Effector memory CD8-positive, alpha-beta T cell (primary cell): ENCODE measurements around the gene PLEK.

Source experiments
- ATAC-seq: fragments of 150-1000 bp; cut with Tn5 transposase; replicated peaks from 2 replicates; pipeline ENCODE4 v1.10.0; 2021; ENCODE audit warnings: mild to moderate bottlenecking, moderate library complexity
- DNase-seq, 3 experiments: peaks; one replicate each; pipeline ENCODE4 v3.0.0; 2021
- H3K27ac Mint-ChIP-seq, 2 donors: one replicate each; pipeline ENCODE4 v1.8.0; 2022; ENCODE audit warnings: mild to moderate bottlenecking in 2 of 2, mixed read lengths in 2 of 2, moderate library complexity in 2 of 2
- H3K27me3 Mint-ChIP-seq, 2 donors: one replicate each; pipeline ENCODE4 v1.8.0; 2022; ENCODE audit warnings: mixed read lengths in 2 of 2
- H3K36me3 Mint-ChIP-seq: one replicate; pipeline ENCODE4 v1.8.0; 2022; ENCODE audit warnings: mild to moderate bottlenecking, moderate library complexity, mixed read lengths; ENCODE audit not compliant: insufficient read depth
- H3K4me1 Mint-ChIP-seq, 2 donors: one replicate each; pipeline ENCODE4 v1.8.0; 2022; ENCODE audit warnings: low read depth in 2 of 2, mixed read lengths in 2 of 2
- H3K4me3 Mint-ChIP-seq, 2 donors: one replicate each; pipeline ENCODE4 v1.8.0; 2022; ENCODE audit warnings: mild to moderate bottlenecking in 2 of 2, mixed read lengths in 2 of 2, moderate library complexity in 2 of 2
- H3K9me3 Mint-ChIP-seq, 2 donors: one replicate each; pipeline ENCODE4 v1.8.0; 2022; ENCODE audit warnings: mixed read lengths in 2 of 2
- total RNA-seq, 9 experiments: gene quantifications; one replicate each; lab custom pipeline; 2026; lab: John Stamatoyannopoulos, UW

Gene PLEK, protein sequence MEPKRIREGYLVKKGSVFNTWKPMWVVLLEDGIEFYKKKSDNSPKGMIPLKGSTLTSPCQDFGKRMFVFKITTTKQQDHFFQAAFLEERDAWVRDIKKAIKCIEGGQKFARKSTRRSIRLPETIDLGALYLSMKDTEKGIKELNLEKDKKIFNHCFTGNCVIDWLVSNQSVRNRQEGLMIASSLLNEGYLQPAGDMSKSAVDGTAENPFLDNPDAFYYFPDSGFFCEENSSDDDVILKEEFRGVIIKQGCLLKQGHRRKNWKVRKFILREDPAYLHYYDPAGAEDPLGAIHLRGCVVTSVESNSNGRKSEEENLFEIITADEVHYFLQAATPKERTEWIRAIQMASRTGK
- 5.6 to 281 (median 43.2) reads per million in 9 experiments for total RNA-seq

- Mint-ChIP-seq H3K36me3 (peaks cover 39% of the 10 kb centered on the region), H3K9me3 (no peaks in the 10 kb centered on the region), H3K27ac (peak within 1 kb of the TSS; percentile 99), H3K27me3 (no peaks in the 10 kb centered on the region), H3K4me3 (peak within 1 kb of the TSS; percentile 96 to 99), H3K4me1 (peaks cover 46 to 61% of the 10 kb centered on the region in 2 donors)
- ATAC-seq (peak; percentile 59), DNase-seq (peak in 2 of 3 experiments; percentile 31 to 37)
Observed at GRCh38 chr2:68365087-68365486, at the start of gene PLEK. PLEK (plus strand) TSS chr2:68365282; CDS start chr2:68365352, 70 bp downstream.

DNA sequence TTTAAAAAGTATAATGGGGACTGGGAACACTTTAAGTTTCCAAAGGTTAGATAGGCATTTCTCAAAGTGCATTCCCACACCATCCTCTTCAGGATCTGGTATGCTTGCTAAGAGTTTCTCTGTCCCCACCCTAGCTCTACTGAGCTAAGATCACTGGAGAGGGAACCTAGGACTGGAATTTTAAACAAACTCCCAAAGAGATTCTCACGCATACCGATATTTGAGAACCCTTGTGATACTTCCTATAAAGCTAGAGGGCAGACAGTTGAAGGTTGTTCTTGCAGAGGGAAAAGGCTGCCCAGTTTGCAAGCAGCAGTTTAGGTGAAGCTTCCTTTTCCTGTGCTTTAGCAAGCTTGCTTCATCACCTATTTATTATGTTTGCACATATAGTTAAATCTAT, 49.0 kb upstream of the PLEK start:
- Mint-ChIP-seq H3K4me3 (no peak overlapping the region), H3K4me1 (peaks cover 5 to 11% of the 10 kb centered on the region in 2 donors), H3K36me3 (peaks cover 3% of the 10 kb centered on the region), H3K27me3 (peaks cover 26 to 54% of the 10 kb centered on the region in 2 donors), H3K27ac (no peak overlapping the region), H3K9me3 (no peaks in the 10 kb centered on the region)
- no peak for ATAC-seq
- DNase-seq = no peak

- Mint-ChIP-seq H3K27me3 (peaks cover 16 to 49% of the 10 kb centered on the region in 2 donors), H3K9me3 (no peaks in the 10 kb centered on the region), H3K36me3 (peaks cover 3% of the 10 kb centered on the region), H3K4me1 (peaks cover 5 to 11% of the 10 kb centered on the region in 2 donors), H3K27ac (no peak overlapping the region), H3K4me3 (peak overlapping the region; percentile 80)
- ATAC-seq (no peak), DNase-seq (no peak)
Observed at GRCh38 chr2:68317971-68318913, 46.8 kb upstream of the PLEK start.

DNA sequence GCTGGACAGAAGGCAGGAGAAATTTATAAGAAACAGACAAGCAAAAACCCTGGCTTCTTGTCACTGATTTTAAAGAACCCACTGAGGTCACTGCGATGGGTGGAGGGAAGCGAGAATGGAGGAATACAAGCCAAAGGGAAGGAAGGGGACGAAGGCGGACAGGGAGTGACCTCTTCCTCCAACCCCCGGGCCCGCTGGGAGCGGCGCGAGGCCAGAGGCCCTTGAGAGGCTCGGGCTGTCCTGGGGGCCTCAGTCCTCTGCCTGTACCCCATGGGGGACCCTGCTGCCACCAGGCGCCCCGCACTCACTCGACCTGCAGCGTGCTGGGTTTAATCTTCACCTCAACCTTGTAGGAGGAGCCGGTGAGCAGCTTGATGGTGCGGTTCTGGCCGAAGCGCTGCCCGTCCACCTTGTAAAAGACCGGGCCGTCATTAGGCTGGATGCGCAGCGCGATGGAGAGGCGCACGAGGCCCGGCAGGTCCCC, 46.1 kb upstream of the PLEK start:
- H3K9me3 Mint-ChIP-seq = no peaks in the 10 kb centered on the region
- ATAC-seq (peak; percentile 29), DNase-seq (no peak)
- peaks cover 3% of the 10 kb centered on the region for H3K36me3 Mint-ChIP-seq
- H3K27ac Mint-ChIP-seq = no peak overlapping the region
- H3K4me3 Mint-ChIP-seq = peak overlapping the region; percentile 80
- H3K27me3 Mint-ChIP-seq = peaks cover 16 to 47% of the 10 kb centered on the region in 2 donors
- peaks cover 5 to 11% of the 10 kb centered on the region in 2 donors for H3K4me1 Mint-ChIP-seq

GRCh38 chr2:68319398-68320117, 45.5 kb upstream of the PLEK start, which contains the start of gene CNRIP1:
CNRIP1 (minus strand) TSS chr2:68319949; CDS start chr2:68319400, 549 bp downstream.
- DNase-seq = peak in 1 of 3 experiments; percentile 2
- no peak within 1 kb of the TSS for H3K27ac Mint-ChIP-seq
- peaks cover 16 to 47% of the 10 kb centered on the region in 2 donors for H3K27me3 Mint-ChIP-seq
- peak; percentile 51 for ATAC-seq
- H3K36me3 Mint-ChIP-seq = peaks cover 3% of the 10 kb centered on the region
- H3K9me3 Mint-ChIP-seq = no peaks in the 10 kb centered on the region
- peaks cover 5 to 11% of the 10 kb centered on the region in 2 donors for H3K4me1 Mint-ChIP-seq
- peak within 1 kb of the TSS; percentile 80 for H3K4me3 Mint-ChIP-seq

DNA sequence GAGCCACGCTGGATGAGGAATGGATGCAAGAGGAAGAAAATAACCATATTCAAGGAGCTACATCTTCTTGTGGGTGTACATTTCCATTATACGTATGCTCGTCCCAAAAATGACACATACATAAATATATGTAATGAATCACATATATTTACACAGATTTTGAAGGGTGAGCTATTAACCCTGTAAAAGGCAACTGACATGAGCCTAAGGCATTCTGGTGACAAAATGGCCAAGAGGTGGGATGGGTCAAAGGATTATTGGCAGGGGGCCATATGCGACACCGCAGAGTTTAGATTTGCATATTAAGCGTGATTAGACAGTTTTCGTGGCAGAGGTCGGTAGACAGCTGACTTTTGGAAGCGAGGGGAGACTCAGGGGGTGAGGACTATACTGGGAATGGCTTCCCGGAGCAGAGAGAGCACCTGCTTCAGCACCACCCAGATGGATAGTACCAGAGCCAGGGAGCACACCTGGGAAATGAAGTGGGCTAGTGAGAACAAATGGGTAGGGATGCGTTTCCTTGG, 44.9 kb upstream of the PLEK start:
- H3K4me1 Mint-ChIP-seq = peaks cover 5 to 11% of the 10 kb centered on the region in 2 donors
- H3K36me3 Mint-ChIP-seq = peaks cover 3% of the 10 kb centered on the region
- DNase-seq (no peak), ATAC-seq (no peak)
- no peaks in the 10 kb centered on the region for H3K9me3 Mint-ChIP-seq
- peak overlapping the region; percentile 80 for H3K4me3 Mint-ChIP-seq
- no peak overlapping the region for H3K27ac Mint-ChIP-seq
- H3K27me3 Mint-ChIP-seq = peaks cover 16 to 53% of the 10 kb centered on the region in 2 donors

DNA sequence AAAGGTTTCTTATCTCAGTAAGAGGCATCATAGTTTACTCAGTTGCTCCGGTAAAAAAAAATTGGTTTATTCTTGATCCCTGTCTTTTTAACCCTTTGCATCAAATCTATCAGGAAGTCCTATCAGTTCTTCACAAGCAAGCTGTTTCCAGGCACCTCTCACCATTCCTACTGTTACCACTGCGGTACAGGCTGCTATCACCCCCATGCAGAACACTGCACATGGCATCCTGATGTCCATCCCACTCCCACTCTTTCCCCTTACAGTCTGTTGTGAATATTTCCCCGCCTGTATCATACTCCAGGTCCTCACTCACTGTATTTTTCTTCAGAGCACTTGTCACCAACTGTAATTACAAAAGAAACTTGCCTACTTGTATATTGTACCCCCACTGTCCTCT, 40.0 kb upstream of the PLEK start:
- ATAC-seq = no peak
- Mint-ChIP-seq H3K27ac (no peak overlapping the region), H3K9me3 (no peaks in the 10 kb centered on the region), H3K27me3 (peaks cover 14 to 51% of the 10 kb centered on the region in 2 donors), H3K4me3 (no peak overlapping the region), H3K4me1 (peaks cover under 1% of the 10 kb centered on the region in 2 donors), H3K36me3 (no peaks in the 10 kb centered on the region)
- no peak for DNase-seq

GRCh38 chr2:68328901-68329300, 36.2 kb upstream of the PLEK start:
- no peak for DNase-seq
- ATAC-seq = no peak
- H3K27ac Mint-ChIP-seq = no peak overlapping the region
- H3K9me3 Mint-ChIP-seq = no peaks in the 10 kb centered on the region
- no peaks in the 10 kb centered on the region for H3K36me3 Mint-ChIP-seq
- no peak overlapping the region for H3K4me3 Mint-ChIP-seq
- no peaks in the 10 kb centered on the region for H3K4me1 Mint-ChIP-seq
- peaks cover 27 to 44% of the 10 kb centered on the region in 2 donors for H3K27me3 Mint-ChIP-seq

DNA sequence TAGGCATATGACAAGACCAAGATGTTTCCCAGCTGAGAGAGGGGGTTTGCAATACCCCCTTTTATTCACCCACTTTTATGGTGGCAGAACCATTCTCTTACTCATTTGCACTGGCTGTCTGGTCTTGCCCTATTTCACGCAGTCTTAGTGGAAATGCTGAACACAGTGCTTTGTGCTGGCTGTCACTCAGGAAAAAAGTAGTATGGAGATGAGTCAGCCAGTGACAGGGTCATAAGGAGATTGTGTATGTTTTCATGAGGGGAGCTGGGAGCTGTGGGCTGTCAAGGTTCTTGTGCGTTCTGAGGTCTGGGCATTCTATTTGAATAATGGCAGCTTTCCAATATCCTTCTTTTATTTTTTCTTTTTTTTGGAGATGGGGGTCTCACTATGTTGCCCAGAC, 34.4 kb upstream of the PLEK start:
- no peaks in the 10 kb centered on the region for H3K4me1 Mint-ChIP-seq
- H3K27ac Mint-ChIP-seq = no peak overlapping the region
- no peaks in the 10 kb centered on the region for H3K9me3 Mint-ChIP-seq
- no peak for ATAC-seq
- H3K36me3 Mint-ChIP-seq = no peaks in the 10 kb centered on the region
- no peak for DNase-seq
- no peak overlapping the region for H3K4me3 Mint-ChIP-seq
- H3K27me3 Mint-ChIP-seq = peaks cover 27% of the 10 kb centered on the region in 2 donors

- Mint-ChIP-seq H3K27ac (no peak overlapping the region), H3K27me3 (peaks cover 15 to 25% of the 10 kb centered on the region in 2 donors), H3K9me3 (no peaks in the 10 kb centered on the region), H3K4me1 (no peaks in the 10 kb centered on the region), H3K4me3 (no peak overlapping the region), H3K36me3 (no peaks in the 10 kb centered on the region)
- ATAC-seq (no peak), DNase-seq (no peak)
Observed at GRCh38 chr2:68333009-68333408, 32.1 kb upstream of the PLEK start.

DNA sequence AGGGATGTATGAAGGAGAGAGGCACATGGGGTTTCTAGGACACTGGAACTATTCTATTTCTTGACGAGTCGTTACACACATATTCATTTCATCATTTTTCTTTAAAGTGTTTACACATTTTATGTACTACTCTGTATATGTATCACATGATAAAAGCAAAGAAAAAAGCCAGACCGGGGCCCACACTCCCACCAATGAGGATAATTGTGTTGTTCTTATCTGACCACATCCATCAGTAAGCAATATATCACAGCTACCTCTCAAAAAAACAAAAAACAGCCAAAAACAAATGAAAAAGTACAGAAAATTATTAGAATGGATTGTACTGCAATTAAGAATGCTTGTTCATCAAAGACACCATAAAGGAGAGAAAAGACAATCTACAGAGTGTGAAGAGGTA, 31.2 kb upstream of the PLEK start:
- peaks cover 11 to 16% of the 10 kb centered on the region in 2 donors for H3K27me3 Mint-ChIP-seq

GRCh38 chr2:68336192-68336591, 28.9 kb upstream of the PLEK start:
- DNase-seq = no peak
- ATAC-seq = no peak
- Mint-ChIP-seq H3K4me1 (no peaks in the 10 kb centered on the region), H3K27ac (no peak overlapping the region), H3K9me3 (no peaks in the 10 kb centered on the region), H3K4me3 (no peak overlapping the region), H3K27me3 (peaks cover 7 to 30% of the 10 kb centered on the region in 2 donors), H3K36me3 (no peaks in the 10 kb centered on the region)

More for the DNA sequence above, 31.2 kb upstream of the PLEK start:
- H3K27ac Mint-ChIP-seq = no peak overlapping the region
- no peak for ATAC-seq
- no peaks in the 10 kb centered on the region for H3K9me3 Mint-ChIP-seq
- H3K4me1 Mint-ChIP-seq = no peaks in the 10 kb centered on the region
- H3K36me3 Mint-ChIP-seq = no peaks in the 10 kb centered on the region
- no peak for DNase-seq
- no peak overlapping the region for H3K4me3 Mint-ChIP-seq
